ENCODE data around the gene CCT7.

The CCT7 gene

GRCh38 chr2:73268830-73269685 is 35.0 kb downstream of the CCT7 start:
- in situ Hi-C loops (cut with HindIII; ENCODE audit: low pct_unique_long_range_greater_than_20kb, low sequenced_read_pairs): no loop called here
- peak; percentile 88 to 95 for DNase-seq (ENCODE audit: low read depth in 1 of 2, low spot score in 1 of 2)
- no peak for TF ChIP-seq JUND (IDR thresholded peaks at IDR 0.05; ENCODE audit: low read depth)

- in situ Hi-C loops (cut with HindIII; ENCODE audit: low pct_unique_long_range_greater_than_20kb, low sequenced_read_pairs): no loop called here
- TF ChIP-seq JUND (IDR thresholded peaks at IDR 0.05; ENCODE audit: low read depth): no peak
- no peak for DNase-seq (ENCODE audit: low read depth in 1 of 2, low spot score in 1 of 2)
Measured at GRCh38 chr2:73269686-73270465, 35.8 kb downstream of the CCT7 start.

GRCh38 chr2:73272270-73272669 is 38.2 kb downstream of the CCT7 start:
- no peak for TF ChIP-seq JUND (IDR thresholded peaks at IDR 0.05; ENCODE audit: low read depth)
- in situ Hi-C loops (cut with HindIII; ENCODE audit: low pct_unique_long_range_greater_than_20kb, low sequenced_read_pairs): no loop called here
- no peak for DNase-seq (ENCODE audit: low read depth in 1 of 2, low spot score in 1 of 2)

- TF ChIP-seq JUND (IDR thresholded peaks at IDR 0.05; ENCODE audit: low read depth): no peak
- in situ Hi-C loops (cut with HindIII; ENCODE audit: low pct_unique_long_range_greater_than_20kb, low sequenced_read_pairs): no loop called here
- DNase-seq (ENCODE audit: low read depth in 1 of 2, low spot score in 1 of 2): no peak
Measured at GRCh38 chr2:73279852-73280251, 45.7 kb downstream of the CCT7 start.

- no peak for TF ChIP-seq JUND (IDR thresholded peaks at IDR 0.05; ENCODE audit: low read depth)
- no peak for DNase-seq (ENCODE audit: low read depth in 1 of 2, low spot score in 1 of 2)
- in situ Hi-C loops (cut with HindIII; ENCODE audit: low pct_unique_long_range_greater_than_20kb, low sequenced_read_pairs): no loop called here
Measured at GRCh38 chr2:73281244-73281643, 47.1 kb downstream of the CCT7 start.

- in situ Hi-C loops (cut with HindIII; ENCODE audit: low pct_unique_long_range_greater_than_20kb, low sequenced_read_pairs): no loop called here
- no peak for DNase-seq (ENCODE audit: low read depth in 1 of 2, low spot score in 1 of 2)
- TF ChIP-seq JUND (IDR thresholded peaks at IDR 0.05; ENCODE audit: low read depth): no peak
Measured at GRCh38 chr2:73282924-73283544, 48.9 kb downstream of the CCT7 start.

GRCh38 chr2:73283545-73284295 is 49.6 kb downstream of the CCT7 start:
- TF ChIP-seq JUND (IDR thresholded peaks at IDR 0.05; ENCODE audit: low read depth): no peak
- in situ Hi-C loops (cut with HindIII; ENCODE audit: low pct_unique_long_range_greater_than_20kb, low sequenced_read_pairs): no loop called here
- DNase-seq (ENCODE audit: low read depth in 1 of 2, low spot score in 1 of 2): no peak

- in situ Hi-C loops (cut with HindIII; ENCODE audit: low pct_unique_long_range_greater_than_20kb, low sequenced_read_pairs): no loop called here
- DNase-seq (ENCODE audit: low read depth in 1 of 2, low spot score in 1 of 2): no peak
- TF ChIP-seq JUND (IDR thresholded peaks at IDR 0.05; ENCODE audit: low read depth): no peak
Measured at GRCh38 chr2:73284296-73285158, 50.4 kb downstream of the CCT7 start, which contains the start of gene FBXO41. Gene FBXO41, minus strand, starts transcription at chr2:73284478. Its CDS starts 14,848 bp downstream, at chr2:73269630.

GRCh38 chr2:73285159-73285739 is 51.1 kb downstream of the CCT7 start:
- DNase-seq (ENCODE audit: low read depth in 1 of 2, low spot score in 1 of 2): no peak
- in situ Hi-C loops (cut with HindIII; ENCODE audit: low pct_unique_long_range_greater_than_20kb, low sequenced_read_pairs): no loop called here
- TF ChIP-seq JUND (IDR thresholded peaks at IDR 0.05; ENCODE audit: low read depth): no peak

- TF ChIP-seq JUND (IDR thresholded peaks at IDR 0.05; ENCODE audit: low read depth): no peak
- in situ Hi-C loops (cut with HindIII; ENCODE audit: low pct_unique_long_range_greater_than_20kb, low sequenced_read_pairs): no loop called here
- no peak for DNase-seq (ENCODE audit: low read depth in 1 of 2, low spot score in 1 of 2)
Measured at GRCh38 chr2:73286134-73286655, 52.1 kb downstream of the CCT7 start.

GRCh38 chr2:73289304-73289703 is 55.2 kb downstream of the CCT7 start:
- in situ Hi-C loops (cut with HindIII; ENCODE audit: low pct_unique_long_range_greater_than_20kb, low sequenced_read_pairs): no loop called here
- TF ChIP-seq JUND (IDR thresholded peaks at IDR 0.05; ENCODE audit: low read depth): no peak
- no peak for DNase-seq (ENCODE audit: low read depth in 1 of 2, low spot score in 1 of 2)
